H1 (cell line): ENCODE results near the gene TMED4. TPM values are rescaled to one million over a fixed set of nuclear protein-coding genes. Genes with fewer than 3 reads are reported as not detected.

Source experiments
- ATF3 ChIP-seq: IDR thresholded peaks from 2 replicates; pipeline ENCODE4 v1.6.1; 2011; ENCODE audit warnings: low read depth, mild to moderate bottlenecking, low read length; ENCODE audit not compliant: insufficient read depth
- FOSL1 ChIP-seq: IDR thresholded peaks from 2 replicates; pipeline ENCODE4 v1.6.1; 2011; ENCODE audit warnings: mild to moderate bottlenecking, low read depth, low read length, moderate library complexity; ENCODE audit not compliant: insufficient read depth
- HDAC6 ChIP-seq: IDR thresholded peaks from one replicate; pipeline ENCODE4 v1.7.1; 2012; ENCODE audit warnings: low read depth, mild to moderate bottlenecking, inconsistent platforms, low read length, moderate library complexity
- JUN ChIP-seq: IDR thresholded peaks from 2 replicates; pipeline ENCODE4 v1.6.1; 2011; ENCODE audit warnings: low read depth, mild to moderate bottlenecking, improper control_type of control experiment, low read length
- KDM4A ChIP-seq: IDR thresholded peaks from one replicate; pipeline ENCODE4 v1.7.1; 2012; ENCODE audit warnings: low read depth, mild to moderate bottlenecking, moderate library complexity, low read length, inconsistent platforms; ENCODE audit not compliant: severe bottlenecking
- MAFK ChIP-seq: IDR thresholded peaks from 2 replicates; pipeline ENCODE4 v1.6.1; 2012; ENCODE audit warnings: low read depth, mild to moderate bottlenecking, improper control_type of control experiment, low read length
- MAX ChIP-seq: IDR thresholded peaks from 2 replicates; pipeline ENCODE4 v1.6.1; 2012; ENCODE audit warnings: inconsistent platforms
- SIN3A ChIP-seq, 2 experiments: IDR thresholded peaks in 1 of 2; conservative IDR thresholded peaks in 1 of 2; 2 replicates each; pipeline ENCODE4 v1.6.1; 2011 to 2012; ENCODE audit warnings: low read length in 2 of 2, improper control_type of control experiment in 1 of 2, low read depth in 1 of 2, mild to moderate bottlenecking in 1 of 2
- SIRT6 ChIP-seq: IDR thresholded peaks from one replicate; pipeline ENCODE4 v1.7.1; 2012; ENCODE audit warnings: low read length, inconsistent platforms
- YY1 ChIP-seq: IDR thresholded peaks from 2 replicates; pipeline ENCODE4 v1.6.1; 2011; ENCODE audit warnings: low read depth, mild to moderate bottlenecking, low read length
- polyA plus RNA-seq, 7 experiments: library from polyadenylated mRNA; depleted of rRNA in 3 of 7; stranded (reverse) in 5 of 7; unstranded in 2 of 7; fragments of >200 nt in 5 of 7; fragments of 200-250 nt in 2 of 7; gene quantifications; 1 replicate in 5 of 7; 2 replicates in 1 of 7; 4 replicates in 1 of 7; pipeline versions ENCODE4 v1.2.1 to v1.2.3, GENCODE V29; 2011 to 2013; ENCODE audit warnings: missing spikeins in 2 of 7, mixed read lengths in 2 of 7
- total RNA-seq: library from RNA; stranded (reverse); fragmentation: NEBNext Ultra II Directional; extraction: Animal tissue kit (Norgen Biotek cat#: 25700); gene quantifications from 2 replicates; pipeline ENCODE4 v1.2.1, GENCODE V29; 2021
- TF ChIP-seq, protein P1 (sequence below): IDR thresholded peaks from 2 replicates; pipeline ENCODE4 v1.6.1; 2012; ENCODE audit warnings: low read length, inconsistent platforms

Gene TMED4
- total and polyA plus RNA-seq, 2 of the 8 experiments (the other 6 are each of a cell fraction or from before 2014, with no cell fraction given): 44.9 to 76.7 TPM

DNA sequence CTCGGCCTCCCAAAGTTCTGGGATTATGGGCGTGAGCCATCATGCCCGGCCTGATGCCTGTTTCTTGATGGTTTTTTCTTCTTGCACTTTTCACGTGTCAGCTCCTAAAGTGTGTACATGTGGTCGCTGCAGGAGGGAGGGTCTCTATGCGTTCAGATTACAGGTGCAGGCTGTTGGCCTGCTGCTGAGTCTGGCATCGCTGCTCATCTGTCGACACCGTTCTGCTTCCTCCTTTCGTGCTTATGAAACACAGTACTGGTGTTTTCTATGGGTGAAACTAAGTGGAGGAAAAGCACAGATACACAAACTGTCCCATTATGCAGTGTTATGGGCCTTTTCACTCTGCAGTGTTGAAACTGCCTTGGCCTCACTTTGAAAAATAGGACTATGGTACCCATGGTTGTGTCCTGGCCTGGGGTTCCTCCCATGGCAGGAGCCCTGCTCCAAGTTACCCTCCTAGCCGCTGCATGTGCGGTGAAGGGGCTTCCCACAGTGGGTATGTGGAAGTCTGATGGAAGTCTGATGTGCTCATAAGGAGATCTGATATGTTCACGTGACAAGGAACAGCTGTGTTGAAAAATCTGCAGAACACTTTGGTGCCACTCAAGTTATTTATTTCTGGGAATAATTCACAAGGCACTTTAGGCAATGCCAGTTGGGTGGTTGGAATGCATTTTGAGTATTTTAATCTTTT lies 47.9 kb upstream of the TMED4 start (continued):
- TF ChIP-seq, protein P1, sequence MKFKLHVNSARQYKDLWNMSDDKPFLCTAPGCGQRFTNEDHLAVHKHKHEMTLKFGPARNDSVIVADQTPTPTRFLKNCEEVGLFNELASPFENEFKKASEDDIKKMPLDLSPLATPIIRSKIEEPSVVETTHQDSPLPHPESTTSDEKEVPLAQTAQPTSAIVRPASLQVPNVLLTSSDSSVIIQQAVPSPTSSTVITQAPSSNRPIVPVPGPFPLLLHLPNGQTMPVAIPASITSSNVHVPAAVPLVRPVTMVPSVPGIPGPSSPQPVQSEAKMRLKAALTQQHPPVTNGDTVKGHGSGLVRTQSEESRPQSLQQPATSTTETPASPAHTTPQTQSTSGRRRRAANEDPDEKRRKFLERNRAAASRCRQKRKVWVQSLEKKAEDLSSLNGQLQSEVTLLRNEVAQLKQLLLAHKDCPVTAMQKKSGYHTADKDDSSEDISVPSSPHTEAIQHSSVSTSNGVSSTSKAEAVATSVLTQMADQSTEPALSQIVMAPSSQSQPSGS: no peak
- TF ChIP-seq SIN3A (conservative IDR thresholded peaks at IDR 0.05 in 1 of 2, IDR thresholded peaks at IDR 0.05 in 1 of 2; ENCODE audit: low read depth in 1 of 2, low read length in 2 of 2) (no peak), YY1 (no peak), HDAC6 (no peak), SIRT6 (no peak), MAX (no peak), FOSL1 (no peak), ATF3 (no peak), MAFK (no peak), KDM4A (no peak), JUN (no peak)
